Measurements from ENCODE around the gene MICA. TPM values are rescaled to one million over a fixed set of nuclear protein-coding genes. Genes with fewer than 3 reads are reported as not detected.

The MICA gene
- total RNA-seq, 4 donors from 2014 or later = 9.1 to 31.7 (median 17.2) TPM

DNA sequence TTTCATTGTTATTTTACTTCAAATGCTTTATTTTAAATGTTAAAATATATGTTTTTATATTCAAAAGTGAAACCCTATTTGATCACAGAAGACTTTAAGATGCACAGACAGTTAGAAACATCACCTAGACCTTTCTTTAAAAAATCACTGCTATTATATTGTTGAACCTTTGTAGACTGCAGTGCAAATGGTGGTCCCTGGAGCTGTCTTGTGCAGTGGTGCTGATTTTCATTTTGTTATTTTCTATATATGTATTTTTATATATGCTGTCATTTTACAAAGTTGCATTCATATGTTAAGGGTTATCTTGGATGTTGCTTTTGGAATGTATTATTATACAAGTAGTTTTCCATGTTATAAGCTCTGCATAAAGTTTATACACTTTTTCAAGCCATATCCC is 27.7 kb upstream of the MICA start:
- Histone ChIP-seq H3K36me3 (no peaks in the 10 kb centered on the region), H3K4me1 (no peaks in the 10 kb centered on the region), H3K9me3 (peaks cover 0 to 7% of the 10 kb centered on the region in 2 donors), H3K4me3 (no peak overlapping the region), H3K27ac (no peak overlapping the region), H3K27me3 (no peaks in the 10 kb centered on the region)
- TF ChIP-seq CTCF (IDR thresholded peaks at IDR 0.05) (no peak), POLR2A (IDR thresholded peaks at IDR 0.05) (no peak)
- intact Hi-C loops (cut with DNase I; ENCODE audit: low total_unique reads) = no loop called here
- no peak for DNase-seq

- H3K27me3 ChIP-seq = no peaks in the 10 kb centered on the region
- intact Hi-C loops (cut with DNase I; ENCODE audit: low total_unique reads) = no loop called here
- no peak for DNase-seq
- H3K27ac ChIP-seq = no peak overlapping the region
- no peaks in the 10 kb centered on the region for H3K36me3 ChIP-seq
- no peaks in the 10 kb centered on the region for H3K4me1 ChIP-seq
- peaks cover 0 to 4% of the 10 kb centered on the region in 2 donors for H3K9me3 ChIP-seq
- no peak overlapping the region for H3K4me3 ChIP-seq
- TF ChIP-seq CTCF (IDR thresholded peaks at IDR 0.05) = no peak
These were observed 26.4 kb upstream of the MICA start for GRCh38 chr6:31377029-31377428.

DNA sequence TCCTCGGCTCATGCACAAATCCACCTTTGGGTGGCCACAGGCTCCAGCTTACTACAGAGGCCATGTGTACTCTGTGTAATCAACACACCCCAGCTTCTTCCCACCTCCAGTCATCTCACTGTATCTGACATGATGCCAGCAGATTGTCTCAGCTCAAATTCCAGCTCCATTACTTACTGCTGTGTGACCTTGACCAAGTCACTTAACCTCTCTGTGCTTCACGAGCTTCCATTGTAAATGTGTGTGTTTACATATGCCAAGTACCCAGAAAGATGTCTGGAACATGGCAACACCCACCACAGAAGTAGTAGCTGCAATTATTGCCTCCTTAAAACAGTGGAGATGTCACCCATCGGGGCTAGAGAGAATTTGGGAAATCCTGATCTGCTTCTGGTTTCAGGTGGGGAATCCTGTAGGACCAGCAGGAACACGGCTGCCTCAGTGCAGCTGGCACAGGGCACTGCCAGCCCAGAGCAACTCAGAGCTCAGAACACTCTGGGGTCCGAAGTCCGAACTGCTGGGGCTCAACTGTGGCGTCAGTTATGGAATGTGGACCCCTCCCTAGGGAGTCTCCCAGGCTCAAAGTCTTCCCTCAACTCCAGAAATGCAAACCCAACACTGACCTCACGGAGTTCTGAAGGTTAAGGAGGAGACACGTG is 25.2 kb upstream of the MICA start:
- no peaks in the 10 kb centered on the region for H3K27me3 ChIP-seq
- TF ChIP-seq CTCF (IDR thresholded peaks at IDR 0.05) (no peak), POLR2A (IDR thresholded peaks at IDR 0.05) (no peak)

GRCh38 chr6:31378721-31379103 is 24.7 kb upstream of the MICA start:
- Histone ChIP-seq H3K4me3 (no peak overlapping the region), H3K9me3 (no peaks in the 10 kb centered on the region), H3K4me1 (no peaks in the 10 kb centered on the region), H3K36me3 (no peaks in the 10 kb centered on the region), H3K27me3 (no peaks in the 10 kb centered on the region), H3K27ac (no peak overlapping the region)
- TF ChIP-seq CTCF (IDR thresholded peaks at IDR 0.05) = no peak
- TF ChIP-seq POLR2A (IDR thresholded peaks at IDR 0.05) = no peak
- DNase-seq = no peak
- intact Hi-C loops (cut with DNase I; ENCODE audit: low total_unique reads) = no loop called here

More for the DNA sequence above, 25.2 kb upstream of the MICA start:
- Histone ChIP-seq H3K27ac (no peak overlapping the region), H3K36me3 (no peaks in the 10 kb centered on the region), H3K4me3 (no peak overlapping the region), H3K9me3 (no peaks in the 10 kb centered on the region), H3K4me1 (no peaks in the 10 kb centered on the region)
- no peak for DNase-seq
- intact Hi-C loops (cut with DNase I; ENCODE audit: low total_unique reads) = no loop called here

DNA sequence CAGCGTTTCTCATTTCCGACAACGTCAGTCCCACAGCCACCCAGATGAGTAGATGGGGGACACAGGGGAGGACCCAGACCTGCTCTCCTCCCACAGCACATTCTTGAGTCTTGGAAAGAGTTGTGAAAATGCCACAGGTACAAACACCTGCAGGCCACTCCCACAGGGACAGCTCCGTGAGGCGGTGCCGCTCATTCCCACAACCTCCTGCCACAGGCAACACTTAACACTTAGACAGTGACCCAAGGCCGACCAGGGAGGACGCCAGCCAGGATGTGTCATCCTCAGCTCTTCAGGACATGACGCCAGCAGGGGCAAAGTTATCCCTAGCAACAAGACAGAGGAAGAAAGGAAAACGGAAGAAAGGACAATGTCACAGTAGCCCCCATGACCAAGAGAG is 23.5 kb upstream of the MICA start:
- H3K27ac ChIP-seq = no peak overlapping the region
- no peak for TF ChIP-seq POLR2A (IDR thresholded peaks at IDR 0.05)
- no peak for TF ChIP-seq CTCF (IDR thresholded peaks at IDR 0.05)
- H3K9me3 ChIP-seq = no peaks in the 10 kb centered on the region
- H3K27me3 ChIP-seq = no peaks in the 10 kb centered on the region
- no peak overlapping the region for H3K4me3 ChIP-seq
- H3K4me1 ChIP-seq = no peaks in the 10 kb centered on the region
- no peaks in the 10 kb centered on the region for H3K36me3 ChIP-seq
- DNase-seq = no peak
- intact Hi-C loops (cut with DNase I; ENCODE audit: low total_unique reads) = no loop called here
